Activated CD8-positive, alpha-beta T cell treated with anti-CD3 and anti-CD28 coated beads for 36 hours (primary cell): ENCODE results near the gene SV2C. TPM values are rescaled to one million over a fixed set of nuclear protein-coding genes. Genes with fewer than 3 reads are reported as not detected.
"Not testable (repeated sequence)": the region's sequence is repeated elsewhere in the genome, so short reads cannot be mapped to it uniquely, and the experiment has no call there.

Experiments used
- ATAC-seq: fragments of 200-7000 bp; cut with Tn5 transposase; one replicate; pipeline ENCODE4 v1.10.0; 2021; ENCODE audit warnings: mild to moderate bottlenecking, moderate library complexity
- CTCF ChIA-PET: fragments of 350-600 bp; sonication (Branson Sonifier 250); formaldehyde crosslinking; loops from one replicate; lab custom pipeline; 2021; ENCODE audit warnings: antibody characterized with exemption; lab: Charles Lee
- POLR2A ChIA-PET: fragments of 350-600 bp; sonication (Branson Sonifier 250); formaldehyde crosslinking; loops from one replicate; lab custom pipeline; 2021; ENCODE audit warnings: antibody characterized with exemption; lab: Charles Lee
- DNase-seq: peaks from one replicate; pipeline ENCODE4 v3.0.0-alpha.2; 2020
- H3K27ac Mint-ChIP-seq: one replicate; pipeline ENCODE4 v1.8.0; 2021; ENCODE audit warnings: mild to moderate bottlenecking, mixed read lengths
- H3K27me3 Mint-ChIP-seq: one replicate; pipeline ENCODE4 v1.8.0; 2021; ENCODE audit warnings: mixed read lengths
- H3K36me3 Mint-ChIP-seq: one replicate; pipeline ENCODE4 v1.8.0; 2021; ENCODE audit warnings: low read depth, mixed read lengths
- H3K4me1 Mint-ChIP-seq: one replicate; pipeline ENCODE4 v1.8.0; 2021; ENCODE audit warnings: low read depth, mixed read lengths
- H3K4me3 Mint-ChIP-seq: one replicate; pipeline ENCODE4 v1.8.0; 2021; ENCODE audit warnings: mild to moderate bottlenecking, moderate library complexity, mixed read lengths
- H3K9me3 Mint-ChIP-seq: one replicate; pipeline ENCODE4 v1.8.0; 2021; ENCODE audit warnings: mixed read lengths
- CTCF ChIP-seq: fragments of 200-600 bp; IDR thresholded peaks from one replicate; pipeline ENCODE4 v1.8.0; 2022; ENCODE audit warnings: antibody characterized with exemption, mild to moderate bottlenecking
- intact Hi-C: fragments of 100-400 bp; cut with micrococcal nuclease; formaldehyde crosslinking; loops from one replicate; pipeline ENCODE4 v1.10.0; 2022
- total RNA-seq, 2 experiments: library from RNA; stranded (reverse); gene quantifications; one replicate each; pipeline ENCODE4 v1.2.3, GENCODE V29; 2021

SV2C gene
- total RNA-seq, 2 experiments from 2014 or later, result 0.07 TPM; not detected in 1

GRCh38 chr5:76331126-76331525 is 247.9 kb downstream of the SV2C start:
- CTCF ChIA-PET, result interaction anchor here (1.0 to 1.5 kb wide), 3 partner anchors 34 to 443 kb away, joined by 3 to 5 read pairs (median 3); no protein-coding TSS in a partner anchor
- DNase-seq, result peak; percentile 27
- intact Hi-C loops, result loop anchor here (5.0 kb wide), 1 partner anchor 211 kb away; no protein-coding TSS in a partner anchor
- no peak for TF ChIP-seq CTCF
- H3K27me3 Mint-ChIP-seq, result no peaks in the 10 kb centered on the region
- H3K4me3 Mint-ChIP-seq, result no peak overlapping the region
- no peaks in the 10 kb centered on the region for H3K36me3 Mint-ChIP-seq
- POLR2A ChIA-PET, result interaction anchor here (1.7 kb wide), 1 partner anchor 71 kb away, joined by 7 read pairs; no protein-coding TSS in a partner anchor
- H3K9me3 Mint-ChIP-seq, result no peaks in the 10 kb centered on the region
- H3K4me1 Mint-ChIP-seq, result peaks cover 52% of the 10 kb centered on the region
- H3K27ac Mint-ChIP-seq, result peak overlapping the region; percentile 41
- ATAC-seq, result peak; percentile 75

GRCh38 chr5:76332102-76332501 is 248.9 kb downstream of the SV2C start:
- H3K4me1 Mint-ChIP-seq, result peaks cover 42% of the 10 kb centered on the region
- H3K36me3 Mint-ChIP-seq, result no peaks in the 10 kb centered on the region

DNA sequence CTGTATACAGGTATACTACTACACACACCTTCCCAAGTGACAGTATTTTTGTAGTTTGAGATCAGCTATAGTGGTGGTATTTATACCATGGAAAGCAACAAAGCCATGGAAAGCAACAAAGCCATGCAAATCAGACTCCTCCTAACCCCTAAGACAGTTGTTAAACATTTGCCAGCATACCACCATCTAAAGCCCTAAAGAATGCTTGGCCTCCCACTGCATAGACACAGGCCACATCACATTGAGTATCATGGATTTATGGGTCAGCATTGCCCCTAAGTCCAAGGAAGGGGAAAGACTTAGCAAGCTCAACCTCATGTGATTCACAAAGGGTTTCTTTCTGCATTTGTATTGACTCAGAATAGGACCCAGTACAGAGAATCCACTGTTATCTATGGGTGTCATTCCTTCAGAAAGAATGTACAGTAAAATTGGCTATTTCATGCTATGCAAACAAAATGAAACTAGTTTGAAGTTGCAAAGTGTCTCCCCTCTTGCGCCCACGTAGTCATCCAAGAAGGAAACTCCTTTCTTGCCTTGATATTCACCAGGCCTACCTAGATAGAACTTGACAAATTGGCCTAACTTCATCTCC is 249.5 kb downstream of the SV2C start:
- H3K4me3 Mint-ChIP-seq, result no peak overlapping the region

More at GRCh38 chr5:76332102-76332501, 248.9 kb downstream of the SV2C start:
- Mint-ChIP-seq H3K9me3 (no peaks in the 10 kb centered on the region), H3K27me3 (no peaks in the 10 kb centered on the region), H3K27ac (no peak overlapping the region), H3K4me3 (no peak overlapping the region)
- ChIA-PET POLR2A (interaction anchor here (0.7 kb wide), 1 partner anchor 47 kb away, joined by 3 read pairs; no protein-coding TSS in a partner anchor), CTCF (interaction anchor here (1.0 to 1.7 kb wide), 5 partner anchors 16 to 442 kb away, joined by 3 to 6 read pairs (median 4); partner anchors contain the start of gene IQGAP2)
- DNase-seq (no peak), ATAC-seq (no peak)
- TF ChIP-seq CTCF, result no peak
- intact Hi-C loops, result loop anchor here (5.0 kb wide), 1 partner anchor 210 kb away; no protein-coding TSS in a partner anchor

DNA sequence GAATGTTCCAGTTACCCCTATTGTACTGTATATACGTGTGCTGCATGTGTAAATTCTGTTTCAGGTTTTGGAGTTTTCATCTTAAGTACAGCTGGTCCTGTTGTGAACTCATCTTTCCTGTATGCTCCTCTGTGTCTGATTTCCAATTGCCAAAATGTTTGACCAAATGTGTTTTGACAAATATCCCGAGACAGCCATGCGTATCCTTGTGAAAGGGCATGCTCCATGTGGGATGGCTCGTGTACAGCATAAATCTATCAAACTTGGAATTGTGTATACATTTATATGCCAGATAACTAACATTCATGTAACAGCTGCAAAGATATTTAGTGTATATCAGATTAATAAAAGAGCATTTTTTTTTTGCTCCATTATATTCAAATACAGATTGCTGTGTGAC is 250.4 kb downstream of the SV2C start:
- no peaks in the 10 kb centered on the region for H3K36me3 Mint-ChIP-seq
- H3K27ac Mint-ChIP-seq, result no peak overlapping the region
- H3K27me3 Mint-ChIP-seq, result no peaks in the 10 kb centered on the region
- no peaks in the 10 kb centered on the region for H3K9me3 Mint-ChIP-seq
- intact Hi-C loops, result loop anchor here (5.0 kb wide), 1 partner anchor 209 kb away; no protein-coding TSS in a partner anchor
- no peak for TF ChIP-seq CTCF
- ChIA-PET POLR2A (no interaction called here), CTCF (interaction anchor here (1.7 kb wide), 1 partner anchor 209 kb away, joined by 6 read pairs; no protein-coding TSS in a partner anchor)
- DNase-seq, result no peak
- H3K4me3 Mint-ChIP-seq, result no peak overlapping the region
- peaks cover 38% of the 10 kb centered on the region for H3K4me1 Mint-ChIP-seq
- ATAC-seq, result no peak

More for the DNA sequence above, 249.5 kb downstream of the SV2C start:
- CTCF ChIA-PET, result interaction anchor here (1.0 to 1.7 kb wide), 3 partner anchors 15 to 210 kb away, joined by 3 to 6 read pairs (median 4); partner anchors contain the start of gene IQGAP2
- H3K36me3 Mint-ChIP-seq, result no peaks in the 10 kb centered on the region
- TF ChIP-seq CTCF, result no peak
- H3K9me3 Mint-ChIP-seq, result no peaks in the 10 kb centered on the region
- peaks cover 40% of the 10 kb centered on the region for H3K4me1 Mint-ChIP-seq
- no peak for DNase-seq
- POLR2A ChIA-PET, result interaction anchor here (0.7 kb wide), 1 partner anchor 48 kb away, joined by 3 read pairs; no protein-coding TSS in a partner anchor
- ATAC-seq, result no peak
- H3K27me3 Mint-ChIP-seq, result no peaks in the 10 kb centered on the region
- intact Hi-C loops, result loop anchor here (5.0 kb wide), 1 partner anchor 210 kb away; no protein-coding TSS in a partner anchor
- H3K27ac Mint-ChIP-seq, result no peak overlapping the region

- no peaks in the 10 kb centered on the region for H3K36me3 Mint-ChIP-seq
- ATAC-seq (no peak), DNase-seq (no peak)
- ChIA-PET POLR2A (no interaction called here), CTCF (interaction anchor here (0.7 kb wide), 1 partner anchor 248 kb away, joined by 3 read pairs; no protein-coding TSS in a partner anchor)
- H3K4me1 Mint-ChIP-seq, result peaks cover 38% of the 10 kb centered on the region
- no peak overlapping the region for H3K4me3 Mint-ChIP-seq
- intact Hi-C loops, result loop anchor here (5.0 kb wide), 1 partner anchor 208 kb away; no protein-coding TSS in a partner anchor
- H3K27ac Mint-ChIP-seq, result no peak overlapping the region
- H3K27me3 Mint-ChIP-seq, result no peaks in the 10 kb centered on the region
- H3K9me3 Mint-ChIP-seq, result no peaks in the 10 kb centered on the region
- TF ChIP-seq CTCF, result no peak
Observed at GRCh38 chr5:76334574-76334973, 251.4 kb downstream of the SV2C start.

- H3K9me3 Mint-ChIP-seq, POLR2A ChIA-PET, H3K27ac Mint-ChIP-seq, H3K4me3 Mint-ChIP-seq, ATAC-seq, H3K36me3 Mint-ChIP-seq, H3K27me3 Mint-ChIP-seq, intact Hi-C loops, DNase-seq: not testable (repeated sequence)
- H3K4me1 Mint-ChIP-seq, result peaks cover 36% of the 10 kb centered on the region
- CTCF ChIA-PET, result interaction anchor here (0.6 kb wide), 1 partner anchor 248 kb away, joined by 3 read pairs; no protein-coding TSS in a partner anchor
Observed at GRCh38 chr5:76335451-76335850, 252.3 kb downstream of the SV2C start.

- H3K27ac Mint-ChIP-seq, H3K36me3 Mint-ChIP-seq, DNase-seq, CTCF ChIA-PET, H3K27me3 Mint-ChIP-seq, intact Hi-C loops, ATAC-seq, H3K9me3 Mint-ChIP-seq, H3K4me3 Mint-ChIP-seq, POLR2A ChIA-PET: not testable (repeated sequence)
- peaks cover 29% of the 10 kb centered on the region for H3K4me1 Mint-ChIP-seq
Observed at GRCh38 chr5:76336253-76336809, 253.1 kb downstream of the SV2C start.
